Spleen (tissue), 11 donors: ENCODE results near the gene DESI1. TPM values are rescaled to one million over a fixed set of nuclear protein-coding genes. Genes with fewer than 3 reads are reported as not detected.
"Not testable (repeated sequence)": the region's sequence is repeated elsewhere in the genome, so short reads cannot be mapped to it uniquely, and the experiment has no call there.

Source experiments
- DNase-seq: peaks from one replicate; pipeline ENCODE4 v3.0.0-alpha.2; 2020
- H3K27ac ChIP-seq, 8 donors: fragments of 200-600 bp; sonication (generic) in 7 of 8; 1 replicate in 4 of 8; 2 replicates in 4 of 8; pipeline versions ENCODE4 v1.5.0 to v1.8.0; 2016 to 2021; ENCODE audit warnings: inconsistent platforms in 4 of 8, mild to moderate bottlenecking in 4 of 8, moderate library complexity in 1 of 8
- H3K27me3 ChIP-seq, 7 donors: fragments of 200-600 bp; sonication (generic) in 6 of 7; replicated peaks in 1 of 7; 1 replicate in 4 of 7; 2 replicates in 3 of 7; pipeline versions ENCODE4 v1.5.0 to v1.8.0; 2016 to 2021; ENCODE audit warnings: inconsistent platforms in 3 of 7, mild to moderate bottlenecking in 1 of 7
- H3K36me3 ChIP-seq, 6 donors: fragments of 200-600 bp; sonication (generic) in 5 of 6; 1 replicate in 4 of 6; 2 replicates in 2 of 6; pipeline versions ENCODE4 v1.5.0 to v1.8.0; 2016 to 2021; ENCODE audit warnings: inconsistent platforms in 2 of 6
- H3K4me1 ChIP-seq, 6 donors: fragments of 200-600 bp; sonication (generic) in 5 of 6; 1 replicate in 3 of 6; 2 replicates in 3 of 6; pipeline versions ENCODE4 v1.5.0 to v1.8.0; 2016 to 2021; ENCODE audit warnings: inconsistent platforms in 3 of 6
- H3K4me3 ChIP-seq, 8 donors: fragments of 200-600 bp; sonication (generic) in 7 of 8; 1 replicate in 4 of 8; 2 replicates in 4 of 8; pipeline versions ENCODE4 v1.5.0 to v1.8.0; 2016 to 2021; ENCODE audit warnings: inconsistent platforms in 4 of 8, mild to moderate bottlenecking in 4 of 8, moderate library complexity in 2 of 8
- H3K9me3 ChIP-seq, 8 donors: fragments of 200-600 bp; sonication (generic) in 7 of 8; 1 replicate in 4 of 8; 2 replicates in 4 of 8; pipeline versions ENCODE4 v1.5.0 to v1.8.0; 2016 to 2021; ENCODE audit warnings: inconsistent platforms in 4 of 8
- CTCF ChIP-seq, 11 experiments: fragments of 200-600 bp in 7 of 11; fragments of 450-650 bp in 4 of 11; sonication (generic) in 4 of 11; IDR thresholded peaks in 8 of 11; conservative IDR thresholded peaks in 3 of 11; 1 replicate in 7 of 11; 2 replicates in 4 of 11; pipeline versions ENCODE4 v1.4.0 to v1.8.0; 2016 to 2021; ENCODE audit warnings: antibody characterized with exemption in 11 of 11, inconsistent platforms in 4 of 11, mild to moderate bottlenecking in 1 of 11
- POLR2A ChIP-seq, 3 donors: fragments of 450-650 bp; IDR thresholded peaks; one replicate each; pipeline ENCODE4 v1.5.1; 2017; ENCODE audit warnings: antibody characterized with exemption in 3 of 3, mild to moderate bottlenecking in 1 of 3
- POLR2AphosphoS5 ChIP-seq, 3 donors: sonication (generic); formaldehyde crosslinking; IDR thresholded peaks; one replicate each; pipeline ENCODE4 v1.5.1; 2017; ENCODE audit warnings: antibody characterized with exemption in 3 of 3
- WGBS, 5 donors: extraction: QIAGEN DNeasy Blood & Tissue Kit in 3 of 5; methylation state at CpG; one replicate each; pipeline versions ENCODE4 v1.1.5 to v1.1.7; 2013 to 2018; 5-methylcytosine and 5-hydroxymethylcytosine counted together
- intact Hi-C: fragments of 100-400 bp; cut with DNase I; formaldehyde crosslinking; loops from one replicate; pipeline ENCODE4 v1.15.0; 2023; ENCODE audit warnings: low total_unique reads
- polyA plus RNA-seq, 3 donors: library from polyadenylated mRNA; stranded (reverse); fragments of 200-250 nt; gene quantifications; one replicate each; pipeline ENCODE4 v1.2.1, GENCODE V29; 2013
- total RNA-seq, 7 donors: library from RNA; depleted of rRNA in 3 of 7; stranded (reverse); fragments of >200 nt in 3 of 7; fragmentation: NEBNext Ultra II Directional in 4 of 7; extraction: Animal tissue kit (Norgen Biotek cat#: 25700) in 4 of 7; gene quantifications; one replicate each; pipeline versions ENCODE4 v1.1.0 to v1.2.1, GENCODE V29; 2016 to 2021
- donor health status: healthy with polysubstance abuse.
- donor health status: DM: no; HTN: no; CAD: no; lungs with moderate emphysema.
- donor health status: DM: no; HTN: no; CAD: no.
- donor health status: Bipolar disorder and iron deficiency.
- donor health status: healthy.
- donor health status: DM: no; HTN: no; CAD: no.
- donor health status: DM: yes; HTN: yes; CAD: no.

The DESI1 gene
- total and polyA plus RNA-seq, 10 donors: 8.1 to 29.8 (median 20.3) TPM

GRCh38 chr22:41576877-41577276, 44.0 kb downstream of the DESI1 start:
- no peak overlapping the region for H3K27ac ChIP-seq
- H3K27me3 ChIP-seq: no peaks in the 10 kb centered on the region
- no peak overlapping the region for H3K4me3 ChIP-seq
- TF ChIP-seq CTCF (IDR thresholded peaks at IDR 0.05 in 8 of 11, conservative IDR thresholded peaks at IDR 0.05 in 3 of 11) (peak in 5 of 11 experiments; percentile 18 to 47 (median 23)), POLR2AphosphoS5 (IDR thresholded peaks at IDR 0.05) (no peak)
- no peak for DNase-seq
- H3K4me1 ChIP-seq: no peaks in the 10 kb centered on the region
- no peaks in the 10 kb centered on the region for H3K9me3 ChIP-seq
- intact Hi-C loops: no loop called here
- peaks cover 0 to 73% (median 38%) of the 10 kb centered on the region in 6 donors for H3K36me3 ChIP-seq
- WGBS, 5 donors: 70 to 81% (median 76%) methylated on average over 9 of the region's 9 CpGs

GRCh38 chr22:41575533-41575932, 45.3 kb downstream of the DESI1 start:
- TF ChIP-seq POLR2A (IDR thresholded peaks at IDR 0.05): no peak
- no peak for TF ChIP-seq POLR2AphosphoS5 (IDR thresholded peaks at IDR 0.05)
- no peak for TF ChIP-seq CTCF (IDR thresholded peaks at IDR 0.05 in 8 of 11, conservative IDR thresholded peaks at IDR 0.05 in 3 of 11)
- no peak for DNase-seq
- Histone ChIP-seq H3K4me3 (no peak overlapping the region), H3K9me3 (no peaks in the 10 kb centered on the region), H3K27ac (no peak overlapping the region), H3K27me3 (no peaks in the 10 kb centered on the region), H3K4me1 (no peaks in the 10 kb centered on the region), H3K36me3 (peaks cover 0 to 60% (median 35%) of the 10 kb centered on the region in 6 donors)
- intact Hi-C loops: no loop called here
- WGBS, 5 donors: 86 to 98% (median 94%) methylated on average over 11 to 15 of the region's 15 CpGs

GRCh38 chr22:41574847-41575381, 45.9 kb downstream of the DESI1 start:
- Histone ChIP-seq H3K9me3 (no peaks in the 10 kb centered on the region), H3K4me1 (no peaks in the 10 kb centered on the region), H3K27ac (no peak overlapping the region), H3K36me3 (peaks cover 0 to 54% (median 30%) of the 10 kb centered on the region in 6 donors), H3K27me3 (no peaks in the 10 kb centered on the region), H3K4me3 (no peak overlapping the region)
- 82 to 88% (median 84%) methylated on average over 17 to 26 of the region's 26 CpGs for WGBS, 5 donors
- TF ChIP-seq POLR2A (IDR thresholded peaks at IDR 0.05) (no peak), CTCF (IDR thresholded peaks at IDR 0.05 in 8 of 11, conservative IDR thresholded peaks at IDR 0.05 in 3 of 11) (no peak), POLR2AphosphoS5 (IDR thresholded peaks at IDR 0.05) (no peak)
- DNase-seq: no peak
- intact Hi-C loops: no loop called here

GRCh38 chr22:41573677-41574076, 47.2 kb downstream of the DESI1 start:
- H3K27me3 ChIP-seq: no peaks in the 10 kb centered on the region
- no peak overlapping the region for H3K27ac ChIP-seq
- WGBS, 5 donors: 91 to 94% (median 93%) methylated on average over 9 to 11 of the region's 11 CpGs
- peaks cover 0 to 41% (median 19%) of the 10 kb centered on the region in 6 donors for H3K36me3 ChIP-seq
- TF ChIP-seq CTCF (IDR thresholded peaks at IDR 0.05 in 8 of 11, conservative IDR thresholded peaks at IDR 0.05 in 3 of 11): no peak
- TF ChIP-seq POLR2A (IDR thresholded peaks at IDR 0.05): no peak
- TF ChIP-seq POLR2AphosphoS5 (IDR thresholded peaks at IDR 0.05): no peak
- H3K4me3 ChIP-seq: no peak overlapping the region
- no peaks in the 10 kb centered on the region for H3K4me1 ChIP-seq
- intact Hi-C loops: no loop called here
- no peaks in the 10 kb centered on the region for H3K9me3 ChIP-seq
- no peak for DNase-seq

- DNase-seq, H3K27me3 ChIP-seq, H3K27ac ChIP-seq, H3K4me1 ChIP-seq, intact Hi-C loops, H3K9me3 ChIP-seq, H3K4me3 ChIP-seq: not testable (repeated sequence)
- 94 to 100% (median 97%) methylated on average over 3 of the region's 3 CpGs for WGBS, 5 donors
- peaks cover 0 to 28% (median 11%) of the 10 kb centered on the region in 6 donors for H3K36me3 ChIP-seq
Observed at GRCh38 chr22:41572305-41572704, 48.5 kb downstream of the DESI1 start.
